Panc1 (cell line): ENCODE data around the gene COMTD1. TPM values are rescaled to one million over a fixed set of nuclear protein-coding genes. Genes with fewer than 3 reads are reported as not detected.

ENCODE experiments used
- ATAC-seq: fragments of 200-7000 bp; cut with Tn5 transposase; 2 replicates; pipeline ENCODE4 v1.9.1; 2020; ENCODE audit warnings: mild to moderate bottlenecking, moderate library complexity
- BruUV-seq: library from RNA; stranded (reverse); fragments of 400-500 nt; replicated peaks from 2 replicates; lab custom pipeline; 2021; lab: Mats Ljungman, UMichigan
- CTCF ChIA-PET: fragments of 300-600 bp; sonication (Branson Sonifier 250); formaldehyde crosslinking; loops from one replicate; lab custom pipeline; 2022; ENCODE audit warnings: antibody characterized with exemption; lab: Charles Lee
- POLR2A ChIA-PET: fragments of 300-600 bp; sonication (Branson Sonifier 250); formaldehyde crosslinking; loops from one replicate; lab custom pipeline; 2022; ENCODE audit warnings: antibody characterized with exemption; lab: Charles Lee
- DNase-seq: peaks from one replicate; pipeline ENCODE4 v3.0.0-alpha.2; 2010; ENCODE audit warnings: low read depth, low spot score
- H3K27ac ChIP-seq: 2 replicates; pipeline ENCODE4 v1.5.1; 2011; ENCODE audit warnings: mild to moderate bottlenecking, low read length, inconsistent platforms
- H3K27me3 ChIP-seq: fragments of 200-500 bp; sonication (Bioruptor generic); 2 replicates; pipeline ENCODE4 v1.6.0; 2014; ENCODE audit warnings: low read length, inconsistent platforms; ENCODE audit not compliant: control insufficient read depth, insufficient read depth
- H3K36me3 ChIP-seq: fragments of 200-500 bp; sonication (Bioruptor generic); 2 replicates; pipeline ENCODE4 v1.5.1; 2014; ENCODE audit warnings: inconsistent platforms, mild to moderate bottlenecking, low read length, moderate library complexity; ENCODE audit not compliant: control insufficient read depth, insufficient read depth
- H3K4me1 ChIP-seq: 2 replicates; pipeline ENCODE4 v1.5.1; 2011; ENCODE audit warnings: inconsistent platforms, mild to moderate bottlenecking, low read length, moderate library complexity; ENCODE audit not compliant: control insufficient read depth, insufficient read depth
- H3K4me3 ChIP-seq, 2 experiments: 2 replicates each; pipeline ENCODE4 v1.5.1; 2011 to 2012; ENCODE audit warnings: low read depth in 2 of 2, low read length in 2 of 2, mild to moderate bottlenecking in 2 of 2, inconsistent platforms in 1 of 2, moderate library complexity in 1 of 2
- H3K9me3 ChIP-seq: fragments of 200-500 bp; sonication (Bioruptor generic); 2 replicates; pipeline ENCODE4 v1.5.1; 2014; ENCODE audit warnings: low read depth, mild to moderate bottlenecking, inconsistent platforms, low read length, moderate library complexity; ENCODE audit not compliant: control insufficient read depth, insufficient read depth
- POLR2AphosphoS5 ChIP-seq: IDR thresholded peaks from 2 replicates; pipeline ENCODE4 v1.6.1; 2012; ENCODE audit warnings: mild to moderate bottlenecking, low read depth, low read length, moderate library complexity
- SIN3A ChIP-seq: IDR thresholded peaks from 2 replicates; pipeline ENCODE4 v1.6.1; 2012; ENCODE audit warnings: low read depth, mild to moderate bottlenecking, low read length, moderate library complexity, borderline replicate concordance; ENCODE audit not compliant: insufficient read depth
- TCF7L2 ChIP-seq: IDR thresholded peaks from 2 replicates; pipeline ENCODE4 v1.6.1; 2011; ENCODE audit warnings: mild to moderate bottlenecking, low read depth, low read length, inconsistent platforms
- in situ Hi-C: cut with HindIII; loops from 2 replicates; pipeline ENCODE4 v1.10.0; 2016; ENCODE audit warnings: low sequenced_read_pairs, low pct_unique_long_range_greater_than_20kb
- intact Hi-C: fragments of 100-400 bp; cut with micrococcal nuclease; formaldehyde crosslinking; loops from one replicate; pipeline ENCODE4 v1.10.0; 2022; ENCODE audit not compliant: unreplicated experiment
- total RNA-seq: library from RNA; stranded (reverse); gene quantifications from one replicate; pipeline ENCODE4 v1.2.1, GENCODE V29; 2021; ENCODE audit not compliant: unreplicated experiment
- TF ChIP-seq, protein P1 (sequence below), 2 experiments: IDR thresholded peaks; 2 replicates each; pipeline ENCODE4 v1.6.1; 2011 to 2012; ENCODE audit warnings: low read depth in 2 of 2, control low read depth in 1 of 2, low read length in 1 of 2, mild to moderate bottlenecking in 1 of 2, moderate library complexity in 1 of 2; ENCODE audit not compliant: insufficient read depth in 1 of 2
- TF ChIP-seq, protein P2 (sequence below): fragments of 450-650 bp; IDR thresholded peaks from 2 replicates; pipeline ENCODE4 v1.5.1; 2017; ENCODE audit warnings: mild to moderate bottlenecking

The COMTD1 gene
- total RNA-seq, 1 experiment from 2014 or later, result 32.8 TPM

DNA sequence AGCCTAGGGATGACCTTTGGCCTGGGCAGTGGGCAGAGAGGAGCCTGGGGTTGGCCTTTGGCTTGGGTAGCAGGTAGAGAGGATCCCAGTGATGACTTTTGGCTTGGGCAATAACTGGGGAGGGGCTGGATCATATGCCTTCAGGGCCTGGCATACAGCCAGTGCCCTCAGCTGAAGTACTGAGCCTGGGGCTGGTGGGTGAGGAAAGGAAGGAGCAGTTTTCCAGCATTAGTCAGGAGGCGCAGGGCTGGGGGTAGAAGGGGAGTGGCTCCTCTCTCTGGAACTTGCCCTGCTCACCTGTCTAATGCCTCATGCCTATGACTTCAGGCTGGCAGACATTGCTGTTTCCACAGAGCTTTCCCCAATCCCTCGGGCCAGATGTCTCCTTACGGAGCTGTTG, 15.2 kb upstream of the COMTD1 start:
- no TSS peak for BruUV-seq
- ChIA-PET CTCF (no interaction called here), POLR2A (no interaction called here)
- ATAC-seq, result no peak
- H3K4me3 ChIP-seq, result no peak overlapping the region
- no peak for DNase-seq
- peaks cover 7% of the 10 kb centered on the region; the same call in 1 of the 2 replicates for H3K9me3 ChIP-seq
- in situ Hi-C loops (no loop called here), intact Hi-C loops (no loop called here)
- TF ChIP-seq SIN3A (no peak), POLR2AphosphoS5 (no peak), TCF7L2 (no peak)
- TF ChIP-seq, protein P1, sequence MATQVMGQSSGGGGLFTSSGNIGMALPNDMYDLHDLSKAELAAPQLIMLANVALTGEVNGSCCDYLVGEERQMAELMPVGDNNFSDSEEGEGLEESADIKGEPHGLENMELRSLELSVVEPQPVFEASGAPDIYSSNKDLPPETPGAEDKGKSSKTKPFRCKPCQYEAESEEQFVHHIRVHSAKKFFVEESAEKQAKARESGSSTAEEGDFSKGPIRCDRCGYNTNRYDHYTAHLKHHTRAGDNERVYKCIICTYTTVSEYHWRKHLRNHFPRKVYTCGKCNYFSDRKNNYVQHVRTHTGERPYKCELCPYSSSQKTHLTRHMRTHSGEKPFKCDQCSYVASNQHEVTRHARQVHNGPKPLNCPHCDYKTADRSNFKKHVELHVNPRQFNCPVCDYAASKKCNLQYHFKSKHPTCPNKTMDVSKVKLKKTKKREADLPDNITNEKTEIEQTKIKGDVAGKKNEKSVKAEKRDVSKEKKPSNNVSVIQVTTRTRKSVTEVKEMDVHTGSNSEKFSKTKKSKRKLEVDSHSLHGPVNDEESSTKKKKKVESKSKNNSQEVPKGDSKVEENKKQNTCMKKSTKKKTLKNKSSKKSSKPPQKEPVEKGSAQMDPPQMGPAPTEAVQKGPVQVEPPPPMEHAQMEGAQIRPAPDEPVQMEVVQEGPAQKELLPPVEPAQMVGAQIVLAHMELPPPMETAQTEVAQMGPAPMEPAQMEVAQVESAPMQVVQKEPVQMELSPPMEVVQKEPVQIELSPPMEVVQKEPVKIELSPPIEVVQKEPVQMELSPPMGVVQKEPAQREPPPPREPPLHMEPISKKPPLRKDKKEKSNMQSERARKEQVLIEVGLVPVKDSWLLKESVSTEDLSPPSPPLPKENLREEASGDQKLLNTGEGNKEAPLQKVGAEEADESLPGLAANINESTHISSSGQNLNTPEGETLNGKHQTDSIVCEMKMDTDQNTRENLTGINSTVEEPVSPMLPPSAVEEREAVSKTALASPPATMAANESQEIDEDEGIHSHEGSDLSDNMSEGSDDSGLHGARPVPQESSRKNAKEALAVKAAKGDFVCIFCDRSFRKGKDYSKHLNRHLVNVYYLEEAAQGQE (IDR thresholded peaks at IDR 0.05; ENCODE audit: insufficient read depth in 1 of 2, low read depth in 2 of 2, low read length in 1 of 2), result no peak
- TF ChIP-seq, protein P2, sequence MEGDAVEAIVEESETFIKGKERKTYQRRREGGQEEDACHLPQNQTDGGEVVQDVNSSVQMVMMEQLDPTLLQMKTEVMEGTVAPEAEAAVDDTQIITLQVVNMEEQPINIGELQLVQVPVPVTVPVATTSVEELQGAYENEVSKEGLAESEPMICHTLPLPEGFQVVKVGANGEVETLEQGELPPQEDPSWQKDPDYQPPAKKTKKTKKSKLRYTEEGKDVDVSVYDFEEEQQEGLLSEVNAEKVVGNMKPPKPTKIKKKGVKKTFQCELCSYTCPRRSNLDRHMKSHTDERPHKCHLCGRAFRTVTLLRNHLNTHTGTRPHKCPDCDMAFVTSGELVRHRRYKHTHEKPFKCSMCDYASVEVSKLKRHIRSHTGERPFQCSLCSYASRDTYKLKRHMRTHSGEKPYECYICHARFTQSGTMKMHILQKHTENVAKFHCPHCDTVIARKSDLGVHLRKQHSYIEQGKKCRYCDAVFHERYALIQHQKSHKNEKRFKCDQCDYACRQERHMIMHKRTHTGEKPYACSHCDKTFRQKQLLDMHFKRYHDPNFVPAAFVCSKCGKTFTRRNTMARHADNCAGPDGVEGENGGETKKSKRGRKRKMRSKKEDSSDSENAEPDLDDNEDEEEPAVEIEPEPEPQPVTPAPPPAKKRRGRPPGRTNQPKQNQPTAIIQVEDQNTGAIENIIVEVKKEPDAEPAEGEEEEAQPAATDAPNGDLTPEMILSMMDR, result no peak
- no peaks in the 10 kb centered on the region for H3K27me3 ChIP-seq
- H3K36me3 ChIP-seq, result no peaks in the 10 kb centered on the region
- H3K27ac ChIP-seq, result no peak overlapping the region
- H3K4me1 ChIP-seq, result no peaks in the 10 kb centered on the region

DNA sequence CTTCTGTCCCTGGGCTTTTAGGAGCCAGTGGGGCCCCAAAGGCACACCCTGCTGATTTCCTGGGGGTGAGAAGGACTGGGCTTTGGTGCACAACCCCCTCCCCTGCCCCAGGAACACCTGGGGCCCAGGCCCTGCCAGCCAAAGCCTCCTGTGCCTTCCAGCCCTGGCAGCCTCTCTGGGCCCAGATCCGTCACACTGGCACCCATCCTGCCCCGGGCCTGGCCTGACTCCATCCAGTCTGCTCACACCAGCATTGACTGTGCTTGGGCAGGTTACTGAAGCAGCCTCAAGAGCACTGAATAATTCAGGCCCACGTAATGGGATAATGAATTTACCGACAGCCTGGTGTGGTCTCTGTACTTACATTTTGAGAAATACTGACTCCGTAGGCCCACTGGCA, 12.0 kb upstream of the COMTD1 start:
- Histone ChIP-seq H3K36me3 (no peaks in the 10 kb centered on the region), H3K27me3 (no peaks in the 10 kb centered on the region), H3K4me3 (no peak overlapping the region), H3K4me1 (no peaks in the 10 kb centered on the region; the same call in 1 of the 2 replicates), H3K9me3 (no peaks in the 10 kb centered on the region), H3K27ac (no peak overlapping the region)
- ChIA-PET POLR2A (no interaction called here), CTCF (interaction anchor here (0.6 kb wide), 1 partner anchor 12 kb away, joined by 3 read pairs; the partner anchor contains the start of gene COMTD1)
- intact Hi-C loops, result no loop called here
- ATAC-seq (0 out of 2 replicates have a peak, but pooled peaks have one; percentile 22), DNase-seq (no peak)
- no TSS peak for BruUV-seq
- in situ Hi-C loops, result no loop called here
- TF ChIP-seq, protein P1 (IDR thresholded peaks at IDR 0.05; ENCODE audit: insufficient read depth in 1 of 2, low read depth in 2 of 2, low read length in 1 of 2), result no peak
- no peak for TF ChIP-seq SIN3A
- TF ChIP-seq, protein P2, result no peak
- no peak for TF ChIP-seq TCF7L2
